ENCODE measurements around the gene TANK.
"Not testable (repeated sequence)": the region's sequence is repeated elsewhere in the genome, so short reads cannot be mapped to it uniquely, and the experiment has no call there.

Gene TANK

DNA sequence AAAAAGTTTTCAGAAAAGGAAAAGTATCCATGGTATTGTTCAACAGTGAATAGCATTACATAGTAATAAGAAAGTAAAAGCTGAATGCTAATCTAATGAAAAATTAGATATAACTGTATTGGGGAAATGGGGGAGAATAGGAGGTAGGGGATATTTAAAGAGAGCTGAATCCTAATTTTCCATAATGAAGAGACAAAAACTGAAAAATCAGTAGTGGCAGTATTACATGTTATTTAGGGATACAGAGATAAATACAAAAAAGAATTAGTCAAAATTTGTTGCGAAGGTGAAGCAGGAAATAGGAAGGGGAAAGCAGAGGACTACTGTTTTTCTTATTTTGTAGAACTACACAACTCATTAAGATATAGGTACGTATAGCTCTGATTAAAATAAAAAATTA, 9.1 kb downstream of the TANK start:
- no peak for TF ChIP-seq POLR2A (IDR thresholded peaks at IDR 0.05; ENCODE audit: low read depth, low read length)
- FAIRE-seq (no peak), DNase-seq (ENCODE audit: insufficient read length, low spot score) (no peak)

DNA sequence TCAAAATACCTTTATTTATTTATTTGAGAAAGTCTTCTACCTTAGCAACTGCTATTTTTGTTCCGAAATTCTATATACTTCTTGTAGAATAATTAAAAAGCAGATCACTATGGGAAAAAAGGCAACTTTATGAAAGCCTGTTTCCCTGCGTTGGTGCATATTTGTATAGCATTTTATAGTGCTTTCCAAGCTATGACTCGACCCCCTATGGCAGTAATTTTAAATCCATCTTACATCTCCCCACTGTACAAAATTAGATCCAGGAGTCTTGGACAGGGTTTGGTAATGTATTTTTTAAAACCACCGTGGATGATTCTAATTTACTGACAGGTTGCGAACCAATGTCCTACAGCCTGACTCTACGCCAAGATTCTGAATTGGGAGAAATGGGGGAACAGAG, 10.1 kb downstream of the TANK start:
- no peak for TF ChIP-seq POLR2A (IDR thresholded peaks at IDR 0.05; ENCODE audit: low read depth, low read length)

DNA sequence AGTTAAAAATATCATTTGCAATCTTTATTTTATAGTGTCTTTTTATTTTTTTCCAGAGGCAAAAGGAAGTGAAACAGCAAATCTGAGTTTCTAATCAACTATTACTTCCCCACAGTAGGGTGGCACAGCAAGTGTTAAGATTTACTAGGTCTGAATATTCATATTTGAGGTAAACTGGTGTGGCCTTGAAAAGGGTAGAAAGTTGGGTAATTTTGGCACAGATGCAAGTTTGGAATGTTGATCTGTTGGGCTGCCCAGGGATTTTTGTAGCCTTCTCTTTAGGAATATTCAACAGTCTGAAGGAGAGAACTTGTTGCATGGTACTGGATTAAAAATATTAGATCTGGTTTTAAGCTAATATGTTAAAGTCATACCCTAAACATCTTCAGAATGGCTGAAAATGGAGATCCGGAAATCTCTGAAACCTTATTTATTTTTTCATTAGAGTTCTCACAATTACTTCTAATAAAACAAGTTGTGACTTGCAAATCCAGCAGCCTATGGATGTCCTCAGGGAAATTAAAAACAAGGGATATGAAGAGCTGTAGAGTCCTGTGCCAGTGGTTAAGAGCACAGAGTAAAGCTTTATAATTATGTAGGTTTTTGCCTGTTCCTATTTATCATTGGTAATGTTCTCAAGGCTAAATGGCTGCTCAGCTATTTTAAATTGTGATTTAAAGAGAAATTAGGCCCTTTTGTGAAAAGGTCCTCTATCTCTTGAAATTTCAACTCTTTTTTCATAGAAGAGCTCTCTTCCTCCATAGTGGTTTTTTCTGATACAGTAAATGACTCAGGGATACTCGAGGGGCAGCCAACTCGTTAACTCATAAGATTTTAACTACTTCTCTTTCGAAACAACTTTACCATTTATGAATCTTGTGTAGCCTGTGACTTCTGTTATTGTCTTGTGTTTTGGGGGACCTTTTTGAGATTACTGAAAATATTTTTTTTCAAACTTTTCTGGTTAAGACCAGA, 11.0 kb downstream of the TANK start:
- FAIRE-seq: no peak
- no peak for TF ChIP-seq POLR2A (IDR thresholded peaks at IDR 0.05; ENCODE audit: low read depth, low read length)
- DNase-seq (ENCODE audit: insufficient read length, low spot score): no peak

More for the DNA sequence above, 10.1 kb downstream of the TANK start:
- DNase-seq (ENCODE audit: insufficient read length, low spot score) (no peak), FAIRE-seq (peak; percentile 82)

DNA sequence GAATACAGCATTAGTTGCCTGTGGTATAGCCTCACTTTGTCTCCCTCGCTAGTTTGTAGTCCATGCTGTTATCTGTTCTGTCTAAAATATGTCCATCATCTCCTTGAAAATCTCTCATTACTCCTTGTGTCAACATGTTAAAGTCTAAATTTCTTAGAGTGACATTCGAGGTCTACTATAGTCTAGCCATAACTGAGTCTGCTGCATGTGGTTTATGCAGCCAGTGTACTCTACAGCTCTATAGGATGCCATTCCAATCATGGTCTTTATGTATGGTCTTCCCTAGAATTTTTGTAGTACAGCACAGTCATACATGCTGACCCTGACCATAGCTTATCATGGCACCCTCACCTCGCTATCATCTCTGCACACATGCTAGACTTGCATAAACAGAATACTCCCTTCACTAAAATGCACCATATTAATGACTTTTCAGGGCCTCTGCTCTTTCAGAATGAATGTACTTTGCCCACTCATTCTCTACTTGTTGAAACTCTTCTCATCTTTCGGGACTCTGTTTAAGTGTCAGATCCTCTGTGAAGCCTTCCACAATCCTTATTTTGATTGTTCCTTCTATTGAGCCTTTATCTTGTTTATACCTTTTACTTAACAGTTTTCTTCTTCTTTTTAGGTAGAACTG, 12.8 kb downstream of the TANK start:
- TF ChIP-seq POLR2A (IDR thresholded peaks at IDR 0.05; ENCODE audit: low read depth, low read length): no peak
- DNase-seq (ENCODE audit: insufficient read length, low spot score) (no peak), FAIRE-seq (peak; percentile 64)

DNA sequence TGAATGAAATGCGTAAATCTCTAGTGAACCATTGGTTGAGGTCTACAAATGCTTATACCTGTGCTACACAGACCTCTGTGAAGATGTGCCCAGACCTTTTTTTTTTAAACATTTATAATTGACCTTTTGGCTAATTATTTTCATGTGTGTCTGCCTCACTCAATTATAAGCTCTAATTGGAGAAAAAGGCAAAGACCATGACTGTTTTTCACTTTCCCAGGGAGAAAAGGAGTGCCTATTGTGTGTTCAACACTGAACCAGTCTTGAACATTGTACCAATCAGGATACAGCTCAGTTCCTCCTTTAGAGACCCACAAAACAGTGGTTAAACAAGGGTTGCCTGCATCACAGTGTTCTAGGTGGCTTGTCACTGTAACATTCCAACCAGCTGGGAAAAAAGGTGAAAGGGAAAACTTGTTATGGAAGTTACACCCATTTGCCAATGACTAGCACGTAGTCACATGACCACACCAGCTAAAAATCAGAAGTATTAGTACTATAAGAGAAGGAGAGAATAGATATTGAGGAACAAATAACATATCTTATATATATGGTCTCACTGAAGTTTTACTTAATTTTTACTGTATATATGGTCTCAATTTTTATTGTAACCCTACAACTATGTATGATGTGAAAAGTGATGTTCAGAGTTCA, 13.4 kb downstream of the TANK start:
- no peak for DNase-seq (ENCODE audit: insufficient read length, low spot score)
- FAIRE-seq: no peak
- no peak for TF ChIP-seq POLR2A (IDR thresholded peaks at IDR 0.05; ENCODE audit: low read depth, low read length)

DNA sequence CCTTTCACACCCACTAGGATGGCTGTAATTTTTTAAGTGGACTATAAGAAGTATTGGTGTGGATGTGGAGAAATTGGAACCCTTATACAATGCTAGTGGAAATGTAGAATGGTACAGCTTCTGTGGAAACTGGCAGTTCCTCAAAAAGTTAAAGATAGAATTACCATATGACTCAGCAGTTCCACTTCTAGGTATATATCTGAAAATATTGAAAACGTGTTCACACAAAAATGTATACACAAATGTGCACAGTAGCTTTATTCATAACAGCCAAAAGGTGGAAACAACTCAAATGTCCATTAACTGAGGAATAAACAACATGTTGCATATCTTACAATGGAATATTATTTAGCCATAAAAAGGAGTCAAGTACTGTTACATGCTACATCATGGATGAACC, 17.7 kb downstream of the TANK start:
- no peak for DNase-seq (ENCODE audit: insufficient read length, low spot score)
- no peak for FAIRE-seq
- no peak for TF ChIP-seq POLR2A (IDR thresholded peaks at IDR 0.05; ENCODE audit: low read depth, low read length)

DNA sequence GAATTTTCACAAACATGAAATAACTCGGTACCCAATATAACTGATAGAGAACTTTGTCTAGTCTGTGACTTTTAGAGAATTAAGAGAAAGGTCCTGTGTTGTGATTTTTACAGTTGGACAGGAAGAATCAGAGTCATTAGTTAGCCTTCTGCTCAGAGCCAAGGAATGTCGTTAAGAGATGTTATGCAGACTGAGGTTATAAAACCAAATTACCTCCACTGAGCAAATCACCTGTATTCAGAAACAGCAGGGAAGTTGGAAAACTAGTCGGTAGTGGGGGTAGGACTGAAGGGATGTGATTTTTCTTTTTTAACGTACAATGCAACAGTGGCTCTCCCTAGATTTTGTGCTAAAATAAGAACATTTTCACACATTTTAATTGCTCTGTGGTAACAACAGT, 18.5 kb downstream of the TANK start:
- no peak for TF ChIP-seq POLR2A (IDR thresholded peaks at IDR 0.05; ENCODE audit: low read depth, low read length)
- DNase-seq (ENCODE audit: insufficient read length, low spot score): no peak
- FAIRE-seq: no peak

DNA sequence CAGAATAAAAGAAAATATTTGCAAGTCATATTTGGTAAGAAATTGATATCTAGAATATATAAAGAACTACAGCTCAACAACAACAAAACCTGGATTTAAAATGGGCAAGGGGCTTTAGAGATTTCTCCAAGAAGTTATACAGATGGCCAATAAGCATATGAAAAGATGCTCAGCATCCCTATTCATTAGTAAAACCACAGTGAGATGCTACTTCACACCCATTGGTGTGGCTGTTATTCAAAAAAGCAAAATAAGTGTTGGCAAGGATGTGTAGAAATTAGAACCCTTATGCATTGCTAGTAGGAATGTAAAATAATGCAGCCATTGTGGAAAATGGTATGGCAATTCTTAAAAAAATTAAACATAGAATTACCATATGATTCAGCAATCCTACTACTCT, 29.8 kb downstream of the TANK start:
- no peak for TF ChIP-seq POLR2A (IDR thresholded peaks at IDR 0.05; ENCODE audit: low read depth, low read length)
- DNase-seq (ENCODE audit: insufficient read length, low spot score) (no peak), FAIRE-seq (no peak)

DNA sequence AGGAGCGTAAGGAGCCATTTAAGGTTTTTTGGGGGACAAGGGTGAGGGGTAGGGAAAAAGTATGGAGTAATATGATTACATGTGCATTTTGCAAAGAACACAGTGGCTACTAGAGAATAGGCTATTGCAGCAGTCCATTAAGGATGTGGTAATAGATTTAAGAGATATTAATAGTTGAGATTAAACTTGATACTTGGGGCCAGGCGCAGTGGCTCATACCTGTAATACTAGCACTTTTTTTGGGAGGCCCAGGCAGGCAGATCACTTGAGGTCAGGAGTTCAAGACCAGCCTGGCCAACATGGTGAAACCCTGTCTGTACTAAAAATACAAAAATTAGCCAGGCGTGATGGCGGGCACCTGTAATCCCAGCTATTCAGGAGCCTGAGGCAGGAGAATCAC, 35.4 kb downstream of the TANK start:
- not testable (repeated sequence) for FAIRE-seq

DNA sequence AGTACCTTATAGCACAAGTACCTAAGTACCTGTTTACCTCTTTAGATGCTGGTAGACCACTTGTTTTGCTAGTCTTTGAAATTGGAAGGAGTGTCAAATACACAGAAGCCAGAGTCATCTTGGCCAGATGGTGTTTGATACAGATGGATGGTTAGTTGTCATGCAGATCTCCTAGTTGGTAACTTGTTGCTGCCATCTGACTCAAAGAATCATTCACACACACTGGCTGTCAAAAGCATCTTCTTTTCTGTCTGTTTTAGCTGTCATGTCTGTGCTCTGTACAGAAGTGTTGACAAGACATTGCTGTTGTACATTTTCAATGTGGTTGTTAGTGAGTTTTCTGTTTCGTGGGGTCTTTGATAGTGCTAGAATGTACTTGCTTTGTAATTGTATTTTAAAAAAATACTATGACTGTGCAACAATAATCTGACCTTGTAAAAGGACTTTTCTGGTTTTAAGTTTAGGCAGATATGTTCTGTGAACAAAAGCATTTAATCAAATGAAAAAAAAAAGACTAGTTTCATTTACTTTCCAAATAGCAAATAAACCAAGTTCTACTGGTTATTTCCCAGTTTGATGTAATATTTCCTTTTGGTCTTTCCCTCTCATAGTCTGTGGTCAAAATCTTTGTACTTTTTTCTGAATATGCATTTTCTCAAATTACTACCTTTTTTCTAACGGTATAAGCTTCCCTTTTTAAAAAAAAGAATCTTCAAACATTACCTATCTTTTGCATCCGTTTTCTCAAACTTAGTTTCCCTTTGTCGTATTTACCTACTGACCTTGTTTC, 39.9 kb downstream of the TANK start:
- no peak for TF ChIP-seq POLR2A (IDR thresholded peaks at IDR 0.05; ENCODE audit: low read depth, low read length)
- DNase-seq (ENCODE audit: insufficient read length, low spot score) (no peak), FAIRE-seq (no peak)

More for the DNA sequence above, 35.4 kb downstream of the TANK start:
- not testable (repeated sequence) for DNase-seq (ENCODE audit: insufficient read length, low spot score)

DNA sequence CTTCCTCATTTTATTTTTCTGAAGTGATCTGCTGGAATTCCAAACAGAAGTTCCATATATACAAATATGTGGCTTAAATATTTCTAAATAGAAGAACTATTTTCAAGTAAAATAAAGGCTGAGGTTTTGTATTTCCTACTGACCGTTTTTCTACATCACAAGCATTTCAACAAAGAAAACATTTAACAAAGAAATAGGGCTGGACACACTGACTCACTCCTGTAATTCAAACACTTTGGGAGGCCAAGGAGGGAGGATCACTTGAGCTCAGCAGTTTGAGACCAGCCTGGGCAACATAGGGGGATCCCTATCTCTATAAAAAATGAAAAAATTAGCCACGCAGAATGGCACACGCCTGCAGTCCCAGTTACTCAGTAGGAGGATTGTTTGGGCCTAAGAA, 44.6 kb downstream of the TANK start:
- TF ChIP-seq POLR2A (IDR thresholded peaks at IDR 0.05; ENCODE audit: low read depth, low read length): no peak
- no peak for FAIRE-seq
- DNase-seq (ENCODE audit: insufficient read length, low spot score): no peak

DNA sequence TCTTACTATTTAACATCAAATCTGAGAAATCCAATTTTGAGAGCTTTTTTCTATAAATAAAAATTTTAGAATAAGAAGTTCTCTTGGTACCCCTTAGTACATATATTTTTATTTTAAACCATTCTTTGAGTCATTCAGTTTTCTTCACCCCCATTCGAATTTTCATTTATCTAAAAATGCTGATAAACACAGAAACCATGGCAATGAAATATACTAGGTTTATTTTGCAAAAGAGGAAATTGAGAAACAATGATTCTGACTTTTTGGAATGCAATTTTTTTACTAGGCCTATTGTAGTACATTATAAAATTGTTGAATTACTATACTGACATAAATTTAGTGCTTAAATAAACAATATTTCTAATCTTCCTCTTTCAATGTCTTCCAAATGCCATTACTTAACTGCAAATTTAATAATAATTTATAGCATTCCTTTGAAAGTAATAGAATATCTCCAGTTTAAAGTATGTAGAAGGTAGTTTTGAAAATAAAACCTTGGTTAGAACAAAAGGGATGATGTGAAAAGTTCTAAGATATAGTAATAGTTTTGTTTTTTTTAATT, 46.3 kb downstream of the TANK start:
- FAIRE-seq (no peak), DNase-seq (ENCODE audit: insufficient read length, low spot score) (no peak)
- no peak for TF ChIP-seq POLR2A (IDR thresholded peaks at IDR 0.05; ENCODE audit: low read depth, low read length)

DNA sequence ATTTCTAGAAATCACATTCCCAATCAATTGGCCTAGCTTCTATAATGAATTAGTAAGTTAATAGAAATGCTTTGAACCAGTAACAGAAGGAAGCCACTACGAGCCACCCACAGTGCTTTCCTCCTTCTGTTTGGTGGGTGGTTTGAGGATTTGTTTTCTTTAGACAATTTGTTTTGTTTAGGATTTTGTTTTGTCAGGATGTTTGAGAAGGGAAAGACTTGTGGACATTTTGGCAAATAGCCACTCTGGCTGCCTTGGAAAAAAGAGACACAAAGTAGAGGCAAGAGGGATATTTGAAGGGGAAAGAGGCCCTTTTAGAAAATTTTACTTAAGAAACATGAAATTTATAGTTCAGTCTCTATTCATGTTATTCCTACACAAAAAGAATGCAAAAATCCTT, 47.7 kb downstream of the TANK start:
- no peak for FAIRE-seq
- no peak for TF ChIP-seq POLR2A (IDR thresholded peaks at IDR 0.05; ENCODE audit: low read depth, low read length)
- no peak for DNase-seq (ENCODE audit: insufficient read length, low spot score)

All from H54 (cell line).